ENCODE data around the gene SPRED1.

The SPRED1 gene

DNA sequence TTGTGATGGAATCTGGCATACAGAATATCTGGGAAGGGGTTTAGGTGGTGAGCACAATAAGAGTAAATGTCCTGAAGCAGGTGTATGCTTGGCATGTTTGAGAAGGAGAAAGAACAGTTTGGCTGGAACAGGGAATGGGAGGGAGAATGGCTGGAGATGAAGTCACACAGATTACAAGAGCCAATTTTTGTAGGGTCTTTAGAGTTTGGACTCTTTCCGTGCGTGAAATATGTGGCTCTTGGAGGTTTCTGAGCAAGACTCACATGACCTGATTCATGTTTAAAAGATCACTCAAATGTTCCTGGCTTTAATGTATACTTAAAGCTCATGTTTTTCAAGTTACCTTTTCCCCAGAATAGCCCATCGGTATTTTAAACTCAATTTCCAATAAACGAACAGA, 32.8 kb downstream of the SPRED1 start:
- no peak for DNase-seq

DNA sequence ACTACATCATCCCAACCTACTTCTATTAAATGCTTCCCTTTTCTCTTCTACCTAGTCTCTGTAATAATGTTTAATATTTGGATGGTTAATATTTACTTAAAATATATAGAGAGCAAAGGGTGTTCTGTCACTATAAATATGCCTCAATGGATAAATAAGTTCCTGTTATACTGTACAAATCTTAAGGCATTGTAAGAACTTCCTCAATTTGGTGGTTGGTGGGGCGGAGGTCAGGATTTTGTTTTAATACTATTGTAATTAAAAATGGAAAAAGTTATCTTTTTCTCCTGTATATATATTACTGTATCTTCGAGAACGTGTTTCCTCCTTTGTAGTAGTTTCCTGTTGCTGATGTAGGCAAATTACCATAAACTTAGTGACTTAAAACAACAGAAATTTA, 41.5 kb downstream of the SPRED1 start:
- DNase-seq = no peak

DNA sequence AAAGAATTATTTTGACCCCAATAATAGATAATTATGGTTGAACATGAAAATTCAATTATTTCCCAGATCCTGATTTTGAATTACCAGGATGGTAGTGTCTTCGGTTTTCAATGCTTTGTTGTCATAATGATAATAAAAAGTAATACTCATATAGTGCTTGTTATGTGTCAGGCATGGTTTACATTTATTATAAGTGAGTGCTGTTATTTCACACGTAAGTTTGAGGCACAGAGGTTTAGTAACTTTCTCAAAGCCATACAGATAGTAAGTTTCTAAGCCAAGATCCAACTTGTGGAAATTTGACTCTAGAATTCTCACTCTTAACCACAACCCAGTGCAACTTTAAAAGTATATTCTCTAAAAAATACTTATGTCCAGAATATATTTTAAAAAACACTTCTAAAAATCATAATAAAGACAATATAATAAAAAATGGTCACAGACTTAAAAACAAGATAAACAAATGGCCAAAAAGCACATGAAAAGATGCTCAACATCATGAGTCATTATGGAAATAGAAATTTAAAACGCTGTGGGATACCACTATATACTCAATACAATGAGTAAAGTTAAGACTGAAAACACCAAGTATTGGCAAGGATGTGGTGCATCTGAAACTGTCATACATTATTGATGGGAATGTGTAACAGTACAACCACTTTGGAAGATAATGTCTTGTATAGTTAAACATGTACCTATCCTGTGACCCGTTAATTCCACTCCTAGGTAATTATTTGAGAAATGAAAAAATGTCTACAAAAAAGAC, 45.2 kb downstream of the SPRED1 start:
- DNase-seq = no peak

DNA sequence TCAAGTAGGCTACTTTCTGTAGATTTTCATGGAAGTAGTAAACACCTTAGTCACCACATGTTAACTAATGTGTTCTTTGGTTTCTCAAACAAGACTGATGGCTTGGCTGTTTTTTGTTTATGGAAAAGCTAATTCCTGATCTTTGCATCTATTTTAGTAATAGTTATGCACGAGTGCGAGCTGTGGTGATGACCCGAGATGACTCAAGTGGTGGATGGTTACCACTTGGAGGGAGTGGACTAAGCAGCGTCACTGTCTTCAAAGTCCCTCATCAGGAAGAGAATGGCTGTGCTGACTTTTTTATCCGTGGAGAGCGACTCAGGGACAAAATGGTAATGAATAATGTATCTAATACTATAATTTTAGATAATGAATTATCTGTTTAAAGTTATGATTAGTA, 46.6 kb downstream of the SPRED1 start:
- DNase-seq = no peak

DNA sequence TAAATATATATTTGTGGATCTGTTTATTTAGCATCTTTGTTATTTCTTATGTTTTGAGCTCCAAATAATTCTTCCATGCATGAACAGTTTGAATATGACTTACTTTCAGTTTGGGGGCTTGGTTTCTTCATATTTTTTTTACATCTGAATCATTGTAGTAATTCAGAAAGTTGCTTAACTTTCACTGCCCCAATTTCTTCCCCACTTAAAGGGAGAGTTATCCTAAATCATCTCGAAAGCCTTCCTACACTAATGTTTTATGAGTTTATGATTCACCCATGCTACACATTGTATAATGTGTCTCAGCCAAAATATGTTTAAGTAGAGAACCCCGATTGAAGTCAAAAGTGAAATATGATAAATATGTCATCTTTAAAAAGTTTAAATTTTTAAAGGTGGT, 47.8 kb downstream of the SPRED1 start:
- no peak for DNase-seq

DNA sequence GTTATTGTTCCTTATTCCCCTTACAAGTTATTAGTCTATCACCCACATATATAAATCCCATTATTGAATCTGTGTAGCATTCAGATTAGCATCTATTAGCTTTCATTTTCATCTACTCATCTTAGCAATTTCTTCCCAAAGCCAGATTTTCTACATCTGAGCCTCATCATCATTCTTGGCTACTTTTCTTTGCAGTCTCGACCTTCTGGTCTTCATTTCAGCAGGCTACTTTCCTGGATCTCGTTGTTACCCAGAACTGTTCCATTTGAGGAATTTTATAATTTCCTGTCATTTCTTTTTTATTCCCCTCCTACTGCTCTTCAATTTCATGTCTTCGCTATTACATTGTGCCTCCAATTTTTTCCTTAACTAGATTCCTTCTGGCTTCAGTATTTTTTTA, 51.8 kb downstream of the SPRED1 start:
- no peak for DNase-seq

DNA sequence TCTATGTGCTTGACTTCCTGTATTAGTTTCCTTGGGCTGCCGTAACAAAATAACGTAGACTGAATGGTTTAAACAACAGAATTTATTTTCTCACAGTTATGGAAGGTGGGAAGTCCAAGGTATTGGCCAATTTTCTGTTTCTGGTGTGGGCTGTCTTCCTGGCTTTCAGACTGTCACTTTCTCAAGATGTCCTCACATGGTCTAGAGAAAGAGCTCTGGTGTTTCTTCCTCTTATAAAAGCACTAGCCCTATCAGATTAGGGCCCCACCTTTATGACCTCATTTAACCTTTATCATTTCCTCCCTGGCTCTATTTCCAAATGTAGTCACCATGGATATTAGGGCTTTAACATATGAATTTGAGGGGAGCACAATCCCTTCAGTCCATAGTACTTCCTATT, 54.6 kb downstream of the SPRED1 start:
- DNase-seq = no peak

DNA sequence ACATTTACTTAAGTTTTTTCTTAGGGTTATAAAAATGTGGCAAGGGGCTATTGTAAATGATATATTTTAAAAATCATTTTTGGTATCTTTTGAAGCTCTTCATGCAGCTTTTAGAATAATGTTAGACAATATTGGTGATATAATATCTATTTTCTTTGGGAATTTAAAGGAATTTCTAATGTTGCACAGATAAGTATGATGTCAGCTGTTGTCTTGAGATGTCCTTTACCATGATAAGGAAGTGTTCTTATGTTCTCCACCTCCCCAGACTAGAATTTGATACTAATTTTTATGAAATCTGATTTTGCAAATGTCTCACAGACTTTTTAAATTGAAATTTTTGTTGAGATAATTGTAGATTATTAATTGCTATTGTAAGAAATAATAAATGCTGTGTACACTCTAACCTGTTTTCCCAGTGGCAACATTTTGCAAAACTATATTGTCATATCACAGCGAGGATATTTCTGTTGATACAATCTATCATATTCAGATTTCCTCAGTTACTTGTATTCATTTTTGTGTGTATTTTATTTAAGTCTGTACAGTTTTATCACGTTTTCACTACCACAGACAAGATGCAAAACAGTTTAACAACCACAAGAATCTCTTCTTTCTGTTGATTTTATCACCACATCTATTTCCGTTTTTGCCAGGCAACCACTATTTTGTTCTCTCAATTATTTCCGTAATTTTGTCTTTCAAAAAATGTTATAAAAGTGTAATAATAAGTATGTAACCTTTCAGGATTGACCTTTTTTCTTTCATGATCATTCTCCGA, 55.4 kb downstream of the SPRED1 start:
- DNase-seq = no peak

DNA sequence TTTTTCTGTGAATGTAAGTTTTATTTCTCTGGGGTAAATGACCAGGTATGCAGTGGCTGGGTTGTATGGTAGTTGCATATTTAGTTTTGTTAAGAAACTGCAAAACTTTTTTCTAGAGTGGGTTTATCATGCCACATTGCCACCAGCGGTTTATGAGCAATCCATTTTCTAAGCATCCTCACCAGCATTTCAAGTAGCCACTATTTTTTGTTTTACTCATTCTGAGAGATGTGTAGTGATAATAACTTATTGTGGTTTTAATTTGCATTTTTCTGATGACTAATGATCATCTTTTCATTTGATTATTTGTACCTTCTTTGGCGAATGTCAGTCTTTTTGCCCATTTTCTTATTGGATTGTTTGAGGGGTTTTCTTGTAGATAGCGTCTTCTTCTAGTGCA, 56.2 kb downstream of the SPRED1 start:
- no peak for DNase-seq

DNA sequence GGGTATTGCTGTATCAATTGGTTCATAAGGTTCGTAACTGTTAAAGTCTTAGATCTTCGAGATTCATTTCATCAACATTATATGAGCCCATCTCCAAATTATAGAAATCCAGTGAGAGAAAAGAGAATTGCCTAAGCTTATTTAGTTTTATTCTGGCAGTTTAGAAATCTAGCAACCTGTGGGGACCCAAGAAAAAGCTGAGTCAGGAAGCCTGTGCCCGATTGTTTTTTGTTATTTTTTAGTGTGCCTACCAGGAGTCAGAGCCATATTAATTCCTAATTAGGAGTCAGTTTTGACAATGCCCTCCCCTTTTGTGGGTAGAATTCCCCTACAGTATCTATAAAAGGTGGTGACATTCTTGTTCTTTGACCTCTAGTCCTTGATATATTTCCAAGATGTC, 59.6 kb downstream of the SPRED1 start:
- no peak for DNase-seq

DNA sequence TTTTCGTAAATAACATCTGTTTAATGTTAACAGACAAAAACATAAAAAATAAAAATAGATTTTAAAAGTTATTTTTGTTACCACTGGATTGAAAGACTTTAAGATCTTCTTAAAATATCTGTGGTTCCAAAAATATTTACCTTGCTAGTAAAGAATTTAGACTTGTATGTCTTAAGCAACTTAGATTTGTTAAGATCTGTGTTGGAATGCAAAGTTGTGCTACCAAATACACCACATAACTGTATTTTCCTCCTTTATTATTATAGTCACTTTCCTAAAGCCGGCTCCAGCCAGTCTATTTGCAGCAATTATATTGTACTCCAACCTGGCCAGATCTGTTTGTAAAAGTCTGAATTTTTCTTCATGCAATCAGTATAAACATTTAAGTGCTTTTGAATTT, 63.7 kb downstream of the SPRED1 start:
- no peak for DNase-seq

DNA sequence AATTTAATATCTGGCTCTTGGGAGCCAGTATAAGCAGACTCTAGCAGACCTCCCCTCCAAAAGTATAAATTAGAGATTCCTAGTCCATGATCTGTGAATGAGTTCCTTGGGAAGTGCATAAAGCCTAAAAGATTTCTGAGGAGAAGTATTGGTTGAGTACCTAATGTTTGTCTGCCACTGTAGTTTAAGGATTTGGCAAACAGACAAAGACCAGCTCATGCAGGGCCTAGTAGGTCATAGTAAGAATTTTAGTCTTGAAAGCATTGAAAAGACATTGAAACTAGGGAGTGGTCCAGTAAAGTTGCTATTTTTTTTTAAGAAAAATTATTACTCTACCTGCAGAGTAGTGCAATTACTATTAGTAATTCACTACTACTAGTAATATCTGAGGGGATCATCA, 67.5 kb downstream of the SPRED1 start:
- DNase-seq = no peak

DNA sequence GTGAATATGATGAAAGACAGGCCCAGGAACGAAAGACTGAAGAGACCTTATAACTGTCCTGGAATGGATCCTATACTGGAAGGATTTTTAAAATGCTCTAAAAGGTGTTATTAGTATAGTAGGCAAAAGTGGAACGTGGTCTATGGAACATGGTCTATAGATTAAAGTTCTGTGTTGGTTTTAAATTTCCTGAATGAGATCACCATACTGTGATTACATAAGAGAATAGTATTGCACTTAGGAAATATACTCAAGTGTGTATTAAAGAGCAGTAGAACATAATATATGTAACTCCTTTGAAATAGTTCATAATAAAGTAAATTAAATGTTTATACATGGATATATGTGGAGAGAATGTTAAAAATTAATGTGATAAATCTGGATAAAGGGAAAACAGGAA, 68.2 kb downstream of the SPRED1 start:
- DNase-seq = no peak

DNA sequence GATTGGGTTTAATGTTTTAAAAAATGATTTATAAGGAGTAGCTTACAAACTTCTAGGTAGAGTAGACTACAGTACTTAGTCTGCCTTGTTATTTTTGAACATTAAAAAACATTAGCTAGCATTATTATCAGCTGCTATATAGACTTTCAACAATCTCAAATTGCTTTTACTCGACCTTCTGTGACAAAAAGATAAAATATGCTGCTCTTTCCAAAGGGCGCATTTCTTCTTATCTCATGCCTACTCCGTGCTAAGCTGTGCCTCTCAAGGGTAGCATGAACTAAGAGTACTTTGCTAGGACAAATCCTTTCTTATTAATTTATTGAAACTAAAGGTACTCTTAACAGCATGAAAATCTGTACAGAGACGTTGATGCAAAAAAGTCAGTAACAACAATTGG, 71.3 kb downstream of the SPRED1 start:
- DNase-seq = no peak

DNA sequence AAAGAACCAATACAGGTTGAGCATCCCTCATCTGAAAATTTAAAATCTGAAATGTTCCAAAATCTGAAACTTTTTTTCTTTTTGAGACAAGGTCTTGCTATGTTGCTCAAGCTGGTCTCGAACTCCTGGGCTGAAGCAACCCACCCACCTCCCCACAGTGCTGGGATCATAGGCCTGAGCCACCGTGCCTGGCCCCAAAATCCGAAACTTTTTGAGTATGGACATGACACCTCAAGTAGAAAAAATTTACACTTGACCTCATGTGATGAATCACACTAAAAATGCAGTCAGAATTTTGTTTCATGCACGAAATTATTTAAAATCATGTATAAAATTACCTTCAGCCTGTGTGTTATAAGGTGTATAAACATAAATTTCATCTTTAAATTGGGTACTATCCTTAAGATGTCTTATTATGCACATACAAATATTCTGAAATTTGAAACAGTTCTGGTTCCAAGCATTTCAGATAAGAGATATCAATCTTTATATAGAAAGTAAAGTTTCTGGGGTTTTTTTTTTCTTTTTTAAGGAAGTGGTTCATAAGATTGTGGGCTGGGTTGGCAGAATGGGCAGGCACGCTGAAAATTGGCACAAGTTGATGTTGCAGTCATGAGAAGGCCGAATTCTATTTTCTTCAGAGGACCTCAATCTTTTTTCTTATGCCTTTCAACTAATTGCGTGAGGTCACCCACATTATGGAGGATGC, 72.5 kb downstream of the SPRED1 start:
- DNase-seq = no peak

DNA sequence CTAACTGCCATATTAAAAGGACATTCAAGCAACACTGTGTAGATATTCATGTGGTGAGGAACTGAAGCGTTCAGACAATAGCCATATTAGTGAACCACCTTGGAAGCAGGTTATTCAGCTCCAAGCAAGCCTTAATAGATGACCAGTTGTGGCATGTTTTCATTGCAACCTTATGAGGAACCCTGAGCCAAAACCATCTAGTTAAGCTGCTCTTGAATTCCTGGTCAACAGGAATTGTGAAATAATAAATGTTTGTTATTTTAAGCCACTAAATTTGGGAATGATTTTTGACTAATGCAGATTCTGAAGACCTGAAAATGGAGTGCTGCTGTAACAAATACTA, 73.0 kb downstream of the SPRED1 start:
- DNase-seq = no peak

DNA sequence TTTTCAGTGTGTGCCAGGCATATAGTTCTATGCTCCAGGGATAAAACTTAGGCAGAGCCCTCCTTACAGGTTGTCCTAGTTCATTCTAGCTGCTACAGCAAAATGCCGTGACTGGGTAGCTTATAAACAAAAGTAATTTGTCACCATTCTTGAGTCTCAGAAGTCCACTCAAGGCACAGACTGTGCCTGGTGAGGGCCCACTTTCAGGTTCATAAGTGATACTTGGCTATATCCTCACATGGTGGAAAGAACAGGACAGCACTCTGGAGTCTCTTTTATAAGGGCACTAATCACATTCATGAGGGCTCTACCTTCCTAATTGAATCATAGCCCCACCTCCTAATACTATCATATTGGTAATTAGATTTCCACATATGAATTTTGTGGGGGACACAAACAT, 80.1 kb downstream of the SPRED1 start:
- DNase-seq = no peak

DNA sequence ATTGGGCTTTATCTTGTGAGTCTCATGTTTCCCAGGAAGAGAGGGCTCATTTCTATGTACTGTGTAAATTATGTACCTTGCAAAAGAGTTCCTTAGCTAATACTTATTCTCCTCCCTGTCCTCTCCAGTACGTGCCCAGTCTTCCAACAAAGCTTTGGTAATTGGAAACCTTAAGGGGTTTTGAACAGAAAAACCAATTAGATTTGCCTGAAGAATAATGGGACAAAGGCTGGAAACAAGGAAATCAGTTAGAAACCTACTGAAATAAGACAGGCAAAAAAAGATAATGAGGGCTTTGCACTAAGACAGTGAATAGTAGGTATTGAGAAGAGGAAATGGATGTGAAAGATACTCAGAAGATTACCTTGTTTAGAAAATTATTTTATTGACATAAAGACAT, 82.5 kb downstream of the SPRED1 start:
- DNase-seq = no peak

DNA sequence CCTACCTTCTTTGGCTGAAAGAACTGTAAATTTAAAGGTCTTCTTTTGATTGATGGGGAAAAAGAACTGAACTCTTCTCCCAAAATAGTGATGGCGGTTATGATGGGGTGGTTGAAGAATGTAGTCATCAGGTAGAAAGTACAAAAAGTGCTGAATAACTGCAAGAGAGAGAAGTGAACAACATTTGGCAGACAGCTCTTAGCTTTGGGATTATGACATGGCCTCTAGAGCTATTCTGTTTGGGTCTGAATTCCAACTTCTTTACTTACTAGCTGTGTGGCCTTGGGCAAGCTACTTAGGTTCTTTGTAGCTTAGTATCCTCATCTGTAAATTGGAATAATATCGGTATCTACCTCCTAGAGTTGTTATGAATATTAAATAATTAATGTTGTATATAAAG, 91.7 kb downstream of the SPRED1 start:
- no peak for DNase-seq

DNA sequence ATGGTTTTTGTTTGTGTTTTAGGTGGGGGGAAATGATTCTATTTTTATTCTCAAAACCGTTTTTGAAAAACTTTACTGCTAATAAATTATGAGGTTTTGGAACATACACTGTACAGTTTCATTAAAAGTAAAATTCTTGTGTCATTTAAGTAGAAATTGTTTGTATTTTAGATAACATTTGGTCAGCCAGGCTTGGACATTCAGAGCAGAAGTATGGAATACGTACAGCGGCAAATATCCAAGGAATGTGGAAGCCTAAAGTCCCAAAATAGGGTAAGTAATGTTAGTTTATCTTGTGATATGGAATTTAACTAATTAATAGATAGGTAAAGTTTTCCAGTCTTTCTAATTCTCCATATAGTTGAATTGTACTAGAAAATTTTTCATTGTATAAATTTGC, 96.6 kb downstream of the SPRED1 start:
- DNase-seq = no peak

DNA sequence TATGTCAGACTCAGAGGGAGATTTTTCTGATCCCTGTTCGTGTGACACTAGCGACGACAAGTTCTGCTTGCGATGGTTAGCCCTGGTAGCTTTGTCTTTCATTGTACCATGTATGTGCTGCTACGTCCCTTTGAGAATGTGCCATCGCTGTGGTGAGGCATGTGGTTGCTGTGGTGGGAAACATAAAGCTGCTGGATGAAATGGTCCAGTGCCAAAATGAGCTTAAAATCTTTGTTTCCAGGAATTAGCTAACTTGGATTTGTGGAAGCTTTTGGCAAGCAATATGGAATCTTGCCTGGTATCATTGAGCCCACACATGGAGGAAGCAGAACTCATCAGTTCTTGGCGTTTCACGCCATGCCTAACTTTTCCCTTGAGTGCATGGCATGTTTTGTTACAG, 98.8 kb downstream of the SPRED1 start:
- no peak for DNase-seq

DNA sequence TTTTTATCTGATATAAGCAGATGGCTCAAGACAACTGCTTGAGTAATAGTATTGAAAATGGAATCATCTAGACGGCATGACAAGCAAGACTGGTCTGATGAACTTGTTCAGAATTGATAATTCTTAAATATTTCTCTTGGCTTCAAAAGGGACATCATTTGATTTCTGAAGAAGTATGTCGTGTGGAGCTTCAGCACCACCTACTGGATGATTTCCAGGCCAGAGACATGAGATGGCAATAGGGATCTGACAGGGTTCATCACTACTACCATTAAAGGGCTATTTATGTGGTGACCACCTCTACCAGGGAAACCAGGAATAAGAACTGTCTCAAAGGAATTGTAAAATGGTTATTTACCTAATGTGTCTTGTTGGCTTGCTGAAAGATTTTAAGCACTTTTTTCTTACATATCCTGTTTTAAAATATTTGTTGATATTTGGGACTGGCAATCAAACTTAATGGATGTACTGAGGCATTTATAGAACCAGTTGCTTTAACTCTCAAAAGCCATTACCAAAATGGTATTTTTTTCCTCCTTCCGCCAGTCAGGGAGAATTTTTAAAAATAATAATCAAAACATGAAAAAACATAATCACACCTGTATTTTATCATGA, 101.8 kb downstream of the SPRED1 start:
- peak; percentile 76 for DNase-seq

DNA sequence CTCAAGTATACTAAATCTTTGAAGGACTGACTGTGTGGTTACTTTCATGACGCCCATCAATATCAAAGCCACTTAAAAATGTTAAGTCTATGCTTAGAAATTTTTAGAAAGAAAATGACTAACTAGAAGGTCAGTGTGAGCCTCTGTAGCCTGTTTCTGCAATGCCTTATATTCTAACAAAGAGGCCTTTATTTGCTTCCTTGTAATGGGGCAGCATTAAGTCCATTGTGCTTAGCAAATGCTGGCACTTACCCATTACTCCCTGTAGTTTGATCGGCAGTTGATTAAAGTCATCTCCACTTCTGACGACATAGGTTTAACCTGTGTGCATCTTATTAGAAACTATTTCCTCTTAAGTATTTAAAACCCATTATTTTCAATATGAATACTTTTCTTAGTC, 109.7 kb downstream of the SPRED1 start:
- DNase-seq = no peak

DNA sequence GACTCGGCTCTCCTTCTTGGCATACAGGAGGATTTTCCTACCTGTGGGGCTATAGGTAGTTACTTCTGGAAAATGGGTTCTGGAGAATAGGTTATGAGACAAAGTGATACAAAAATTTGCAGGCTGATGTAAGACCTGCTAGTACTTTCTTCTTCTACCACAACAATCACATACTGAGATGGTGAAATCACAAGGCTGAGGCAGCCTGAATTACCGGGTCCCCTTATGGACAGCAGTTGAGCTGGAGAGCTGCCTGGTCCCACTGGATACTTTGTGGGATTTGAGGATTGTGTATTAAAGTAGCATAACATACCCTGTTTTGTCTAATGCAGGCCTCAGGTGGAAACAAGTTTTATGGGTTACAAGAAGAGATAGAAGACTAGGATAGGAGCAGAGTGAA, 114.8 kb downstream of the SPRED1 start:
- no peak for DNase-seq

Data from DMS53 (cell line).